GM23248 (cell line): Measurements from ENCODE around the gene ROPN1L.

Experiments
- EZH2 ChIP-seq: fragments of 200-600 bp; sonication (generic); IDR thresholded peaks from 2 replicates; pipeline ENCODE4 v1.6.1; 2018; ENCODE audit warnings: antibody characterized with exemption, mild to moderate bottlenecking; ENCODE audit not compliant: insufficient read depth, poor library complexity, severe bottlenecking
- EZH2phosphoT487 ChIP-seq: fragments of 200-600 bp; sonication (generic); IDR thresholded peaks from 2 replicates; pipeline ENCODE4 v1.6.1; 2018; ENCODE audit warnings: antibody characterized with exemption, moderate library complexity, mild to moderate bottlenecking, low read depth; ENCODE audit not compliant: insufficient read depth

GRCh38 chr5:10439692-10440091, 2.0 kb upstream of the ROPN1L start:
- TF ChIP-seq EZH2 (no peak), EZH2phosphoT487 (no peak)
